Stimulated activated CD8-positive, alpha-beta memory T cell treated with anti-CD3 and anti-CD28 coated beads, Interleukin-4, amount 100 ng/mL, for 24 hours (primary cell): ENCODE measurements around the gene ATP1B3.
A peak's percentile ranks its signal among the peaks of the same experiment; 100 is the strongest.
"Not testable (repeated sequence)": the region's sequence is repeated elsewhere in the genome, so short reads cannot be mapped to it uniquely, and the experiment has no call there.

Source experiments
- DNase-seq: peaks from one replicate; pipeline ENCODE4 v3.0.0-alpha.2; 2020; ENCODE audit warnings: low read depth

The ATP1B3 gene

GRCh38 chr3:141905129-141905528, 28.7 kb downstream of the ATP1B3 start:
- no peak for DNase-seq

- DNase-seq: no peak
These were observed 33.0 kb downstream of the ATP1B3 start for GRCh38 chr3:141909408-141909807.

- DNase-seq: not testable (repeated sequence)
These were observed 33.5 kb downstream of the ATP1B3 start for GRCh38 chr3:141909986-141910385.

- DNase-seq: peak; percentile 7
These were observed 36.8 kb downstream of the ATP1B3 start for GRCh38 chr3:141913150-141913811.

GRCh38 chr3:141914311-141914710, 37.9 kb downstream of the ATP1B3 start:
- no peak for DNase-seq

GRCh38 chr3:141915016-141915415, 38.6 kb downstream of the ATP1B3 start:
- DNase-seq: no peak

- DNase-seq: no peak
These were observed 39.3 kb downstream of the ATP1B3 start for GRCh38 chr3:141915766-141916165.

- no peak for DNase-seq
These were observed 44.3 kb downstream of the ATP1B3 start for GRCh38 chr3:141920701-141921100.

GRCh38 chr3:141921316-141921715, 44.9 kb downstream of the ATP1B3 start:
- DNase-seq: no peak

GRCh38 chr3:141925677-141926076, 49.2 kb downstream of the ATP1B3 start:
- DNase-seq: not testable (repeated sequence)

- no peak for DNase-seq
These were observed 50.5 kb downstream of the ATP1B3 start for GRCh38 chr3:141926929-141927328.

- no peak for DNase-seq
These were observed 52.3 kb downstream of the ATP1B3 start for GRCh38 chr3:141928631-141929270.

- no peak for DNase-seq
These were observed 53.0 kb downstream of the ATP1B3 start for GRCh38 chr3:141929341-141929995.

- no peak for DNase-seq
These were observed 54.4 kb downstream of the ATP1B3 start for GRCh38 chr3:141930801-141931200.

- no peak for DNase-seq
These were observed 57.2 kb downstream of the ATP1B3 start for GRCh38 chr3:141933421-141934300.

- DNase-seq: no peak
These were observed 57.9 kb downstream of the ATP1B3 start for GRCh38 chr3:141934354-141934753.

- no peak for DNase-seq
These were observed 61.6 kb downstream of the ATP1B3 start for GRCh38 chr3:141938011-141938500.

GRCh38 chr3:141939759-141940158, 63.3 kb downstream of the ATP1B3 start:
- DNase-seq: no peak

- peak; percentile 5 for DNase-seq
These were observed 63.8 kb downstream of the ATP1B3 start for GRCh38 chr3:141940194-141940776.

GRCh38 chr3:141941093-141941492, 64.7 kb downstream of the ATP1B3 start:
- no peak for DNase-seq

GRCh38 chr3:141942006-141942405, 65.6 kb downstream of the ATP1B3 start:
- DNase-seq: no peak
